GM20431 (cell line): Measurements from ENCODE around the gene CCT7.

Experiments used
- in situ Hi-C: fragments of 300-500 bp; cut with MseI, MboI; formaldehyde crosslinking; loops from one replicate; pipeline ENCODE4 v1.15.0; 2020; ENCODE audit warnings: low sequenced_read_pairs; ENCODE audit not compliant: unreplicated experiment

The CCT7 gene

GRCh38 chr2:73225513-73226360 is 8.4 kb upstream of the CCT7 start:
- in situ Hi-C loops = no loop called here

- in situ Hi-C loops = no loop called here
These were observed 7.0 kb upstream of the CCT7 start for GRCh38 chr2:73227086-73227485.

- in situ Hi-C loops = no loop called here
These were observed 5.5 kb upstream of the CCT7 start for GRCh38 chr2:73228631-73229030.

- in situ Hi-C loops = no loop called here
These were observed 1.5 kb upstream of the CCT7 start for GRCh38 chr2:73232403-73233153.

GRCh38 chr2:73233154-73233931 is 765 bp upstream of the CCT7 start, which contains the start of gene PRADC1:
TSS of gene PRADC1 (minus strand) at chr2:73233239. CDS start at chr2:73233160, 79 bp downstream.
- in situ Hi-C loops = no loop called here

- in situ Hi-C loops = no loop called here
These were observed 1.4 kb downstream of the CCT7 start for GRCh38 chr2:73235315-73236028.

- in situ Hi-C loops = no loop called here
These were observed 3.1 kb downstream of the CCT7 start for GRCh38 chr2:73237168-73237567.

GRCh38 chr2:73238149-73238548 is 4.0 kb downstream of the CCT7 start:
- in situ Hi-C loops = no loop called here

- in situ Hi-C loops = no loop called here
These were observed 4.9 kb downstream of the CCT7 start for GRCh38 chr2:73238976-73239375.

GRCh38 chr2:73239776-73240175 is 5.7 kb downstream of the CCT7 start:
- in situ Hi-C loops = no loop called here

- in situ Hi-C loops = no loop called here
These were observed 9.9 kb downstream of the CCT7 start for GRCh38 chr2:73243884-73244570.

GRCh38 chr2:73244580-73244979 is 10.5 kb downstream of the CCT7 start:
- in situ Hi-C loops = no loop called here

- in situ Hi-C loops = no loop called here
These were observed 12.7 kb downstream of the CCT7 start for GRCh38 chr2:73246850-73247249.

- in situ Hi-C loops = no loop called here
These were observed 15.5 kb downstream of the CCT7 start for GRCh38 chr2:73249636-73250035.

- in situ Hi-C loops = no loop called here
These were observed 17.1 kb downstream of the CCT7 start for GRCh38 chr2:73250872-73251846.

- in situ Hi-C loops = no loop called here
These were observed 18.3 kb downstream of the CCT7 start for GRCh38 chr2:73252238-73253027.

GRCh38 chr2:73253400-73253799 is 19.3 kb downstream of the CCT7 start:
- in situ Hi-C loops = no loop called here
